ENCODE data around the gene LGALS7. TPM values are rescaled to one million over a fixed set of nuclear protein-coding genes. Genes with fewer than 3 reads are reported as not detected.
"Not testable (repeated sequence)": the region's sequence is repeated elsewhere in the genome, so short reads cannot be mapped to it uniquely, and the experiment has no call there.

LGALS7 gene
- total RNA-seq, 1 experiment from 2014 or later, result not detected

GRCh38 chr19:38781058-38781457 is 7.7 kb upstream of the LGALS7 start:
- in situ Hi-C loops (cut with HindIII; ENCODE audit: low sequenced_read_pairs), result no loop called here
- DNase-seq (ENCODE audit: low spot score), result no peak

DNA sequence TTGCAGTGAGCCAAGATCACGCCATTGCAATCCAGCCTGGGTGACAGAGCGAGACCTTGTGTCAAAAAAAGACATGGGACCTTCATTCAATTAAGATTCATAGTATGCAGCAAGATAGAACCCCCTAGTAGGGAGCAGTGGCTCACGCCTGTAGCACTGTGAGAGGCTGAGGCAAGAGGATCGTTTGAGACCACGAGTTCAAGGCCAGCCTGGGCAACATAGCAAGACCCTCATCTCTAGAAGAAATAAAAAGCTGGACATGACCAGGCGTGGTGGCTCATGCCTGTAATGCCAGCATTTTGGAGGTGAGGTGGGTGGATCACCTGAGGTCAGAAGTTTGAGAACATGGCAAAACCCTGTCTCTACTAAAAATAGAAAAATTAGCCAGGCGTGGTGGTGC is 7.1 kb upstream of the LGALS7 start:
- in situ Hi-C loops (cut with HindIII; ENCODE audit: low sequenced_read_pairs), result no loop called here
- no peak for DNase-seq (ENCODE audit: low spot score)

DNA sequence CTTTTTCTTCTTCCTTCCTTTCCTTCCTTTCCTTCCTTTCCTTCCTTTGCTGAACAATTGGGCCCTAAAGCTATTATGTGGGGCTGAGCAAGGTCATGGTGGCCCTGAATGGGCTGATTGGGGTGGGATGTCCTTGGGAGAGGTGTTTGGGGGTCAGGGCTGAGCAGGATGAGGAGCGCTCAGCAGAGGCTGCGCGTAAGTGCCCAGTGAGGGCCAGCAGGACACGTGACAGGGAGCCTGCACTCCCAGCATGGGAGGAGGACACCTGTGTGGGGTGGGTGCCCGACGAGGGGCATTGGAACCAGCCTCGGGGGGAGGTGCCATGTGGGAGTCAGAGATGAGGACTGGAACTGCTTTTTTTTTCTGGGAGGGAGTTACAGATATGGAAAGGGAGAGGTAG is 5.4 kb upstream of the LGALS7 start:
- no peak for DNase-seq (ENCODE audit: low spot score)
- in situ Hi-C loops (cut with HindIII; ENCODE audit: low sequenced_read_pairs), result no loop called here

DNA sequence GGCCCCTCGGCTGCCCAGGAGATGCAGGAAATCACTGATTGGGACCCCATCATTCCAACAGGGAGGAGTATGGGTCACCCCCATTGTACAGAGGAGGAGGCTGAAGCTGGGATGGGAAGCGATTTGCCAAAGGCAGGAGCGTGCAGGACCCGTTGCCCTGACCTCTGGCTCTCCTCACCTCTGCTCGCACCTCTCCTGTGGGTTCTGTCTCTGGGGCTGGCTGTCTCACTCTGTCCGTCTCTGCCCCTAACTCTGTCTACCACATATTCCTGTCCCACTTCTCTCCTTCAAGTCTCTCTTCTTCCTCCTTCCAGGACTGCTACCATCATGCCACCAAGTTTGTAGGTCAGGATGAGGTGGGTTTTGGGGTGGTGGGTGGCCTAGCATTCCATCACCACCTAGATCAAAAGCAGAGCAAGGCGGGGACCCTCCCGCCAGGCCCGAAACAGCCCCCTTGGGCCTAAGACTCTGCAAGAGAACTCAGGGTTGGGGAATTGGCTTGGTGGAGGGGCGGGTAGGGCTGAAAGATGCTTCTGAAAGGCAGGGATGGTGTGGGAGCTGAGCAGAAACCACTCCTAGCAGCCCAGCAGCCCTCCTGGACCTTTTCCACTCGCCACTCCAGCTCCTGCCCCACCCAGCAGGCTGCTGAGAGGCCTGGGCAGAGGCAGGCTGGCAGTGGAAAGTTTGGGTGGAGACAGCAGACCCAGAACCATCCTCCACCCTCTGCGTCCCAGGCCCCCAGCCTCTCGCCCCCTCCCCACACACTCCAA is 1.0 kb upstream of the LGALS7 start:
- DNase-seq (ENCODE audit: low spot score), result no peak
- in situ Hi-C loops (cut with HindIII; ENCODE audit: low sequenced_read_pairs), result no loop called here

- in situ Hi-C loops (cut with HindIII; ENCODE audit: low sequenced_read_pairs); DNase-seq (ENCODE audit: low spot score): not testable (repeated sequence)
These were observed 1.7 kb downstream of the LGALS7 start for GRCh38 chr19:38771569-38771968.

DNA sequence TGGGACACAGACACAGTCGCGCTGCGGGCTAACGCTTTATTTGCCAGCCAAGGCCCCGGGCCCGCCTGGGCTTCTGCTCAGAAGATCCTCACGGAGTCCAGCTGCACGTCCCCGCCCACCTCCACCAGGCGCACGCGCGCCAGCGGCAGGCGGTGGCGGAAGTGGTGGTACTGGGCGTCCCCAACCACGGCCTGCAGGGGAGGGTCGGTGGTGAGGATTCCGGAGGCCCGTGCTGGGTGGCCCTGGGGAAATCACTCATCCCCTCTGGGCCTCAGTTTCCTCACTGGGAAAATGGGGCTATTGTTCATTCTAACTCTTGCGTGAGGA is 2.4 kb downstream of the LGALS7 start:
- DNase-seq (ENCODE audit: low spot score); in situ Hi-C loops (cut with HindIII; ENCODE audit: low sequenced_read_pairs): not testable (repeated sequence)

- DNase-seq (ENCODE audit: low spot score); in situ Hi-C loops (cut with HindIII; ENCODE audit: low sequenced_read_pairs): not testable (repeated sequence)
These were observed 2.9 kb downstream of the LGALS7 start for GRCh38 chr19:38770228-38770948.

- no peak for DNase-seq (ENCODE audit: low spot score)
- in situ Hi-C loops (cut with HindIII; ENCODE audit: low sequenced_read_pairs), result no loop called here
These were observed 3.6 kb downstream of the LGALS7 start for GRCh38 chr19:38769635-38770211.

DNA sequence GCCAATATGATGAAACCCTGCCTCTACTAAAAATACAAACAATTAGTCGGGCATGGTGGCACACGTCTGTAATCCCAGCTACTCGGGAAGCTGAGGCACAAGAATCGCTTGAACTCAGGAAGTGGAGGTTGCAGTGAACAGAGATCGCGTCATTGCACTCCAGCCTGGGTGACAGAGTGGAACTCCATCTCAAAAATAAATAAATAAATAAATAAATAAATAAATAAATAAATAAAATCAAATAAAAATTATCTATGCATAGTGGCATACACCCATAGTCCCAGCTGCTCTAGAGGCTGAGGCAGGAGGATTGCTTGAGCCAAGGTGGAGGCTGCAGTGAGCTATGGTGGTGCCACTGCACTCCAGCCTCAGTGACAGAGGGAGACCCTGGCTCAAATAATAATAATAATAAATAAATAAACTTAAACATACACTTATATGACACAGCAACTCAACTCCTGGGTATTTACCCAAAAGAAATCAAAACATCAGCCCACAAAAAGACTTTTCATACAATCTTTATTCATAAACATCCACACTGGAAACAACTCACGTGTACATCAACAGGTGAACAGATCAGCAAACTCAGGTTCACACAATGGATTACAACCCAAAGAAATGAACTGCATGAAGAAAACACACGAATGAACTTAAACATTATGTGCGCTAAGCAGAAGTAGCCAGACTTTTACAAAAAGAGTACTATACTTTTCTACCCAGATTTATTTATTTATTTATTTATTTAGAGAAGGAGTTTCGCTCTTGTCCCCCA is 6.9 kb downstream of the LGALS7 start:
- no peak for DNase-seq (ENCODE audit: low spot score)
- in situ Hi-C loops (cut with HindIII; ENCODE audit: low sequenced_read_pairs), result no loop called here

DNA sequence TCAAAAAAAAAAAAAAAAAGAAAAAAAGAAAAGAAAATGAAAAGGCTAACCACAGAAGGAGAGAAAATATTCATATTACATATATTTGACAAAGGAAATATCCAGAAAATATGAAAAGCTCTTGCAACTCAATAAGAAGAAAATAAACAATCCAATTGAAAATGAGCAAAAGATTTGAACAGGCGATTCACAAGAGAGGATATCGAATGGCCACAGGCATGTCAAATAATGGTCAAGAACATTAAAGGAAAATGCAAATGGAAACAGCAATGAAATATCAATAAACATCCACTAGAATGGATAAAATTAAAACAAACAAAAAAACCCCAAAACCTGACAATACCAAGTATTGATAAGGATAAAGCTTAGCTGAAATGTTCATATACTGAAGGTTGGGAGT is 8.1 kb downstream of the LGALS7 start:
- no peak for DNase-seq (ENCODE audit: low spot score)
- in situ Hi-C loops (cut with HindIII; ENCODE audit: low sequenced_read_pairs), result no loop called here

GRCh38 chr19:38763795-38764220 is 9.5 kb downstream of the LGALS7 start:
- in situ Hi-C loops (cut with HindIII; ENCODE audit: low sequenced_read_pairs), result no loop called here
- no peak for DNase-seq (ENCODE audit: low spot score)

DNA sequence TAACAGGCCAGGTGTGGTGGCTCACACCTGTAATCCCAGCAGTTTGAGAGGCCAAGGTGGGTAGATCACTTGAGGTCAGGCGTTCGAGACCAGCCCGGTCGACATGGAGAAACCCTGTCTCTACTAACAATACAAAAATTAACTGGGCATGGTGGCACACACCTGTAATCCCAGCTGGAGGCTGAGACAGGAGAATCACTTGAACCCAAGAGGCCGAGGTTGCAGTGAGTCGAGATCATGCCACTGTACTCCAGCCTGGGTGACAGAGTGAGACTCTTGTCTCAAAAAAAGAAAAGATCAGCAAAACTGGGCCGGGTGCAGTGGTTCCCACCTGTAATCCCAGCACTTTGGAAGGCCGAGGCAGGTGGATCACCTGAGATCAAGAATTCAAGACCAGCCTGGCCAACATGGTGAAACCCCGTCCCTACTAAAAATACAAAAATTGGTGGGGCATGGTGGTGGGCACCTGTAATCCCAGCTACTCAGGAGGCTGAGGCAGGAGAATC is 11.4 kb downstream of the LGALS7 start:
- in situ Hi-C loops (cut with HindIII; ENCODE audit: low sequenced_read_pairs), result not testable (repeated sequence)

DNA sequence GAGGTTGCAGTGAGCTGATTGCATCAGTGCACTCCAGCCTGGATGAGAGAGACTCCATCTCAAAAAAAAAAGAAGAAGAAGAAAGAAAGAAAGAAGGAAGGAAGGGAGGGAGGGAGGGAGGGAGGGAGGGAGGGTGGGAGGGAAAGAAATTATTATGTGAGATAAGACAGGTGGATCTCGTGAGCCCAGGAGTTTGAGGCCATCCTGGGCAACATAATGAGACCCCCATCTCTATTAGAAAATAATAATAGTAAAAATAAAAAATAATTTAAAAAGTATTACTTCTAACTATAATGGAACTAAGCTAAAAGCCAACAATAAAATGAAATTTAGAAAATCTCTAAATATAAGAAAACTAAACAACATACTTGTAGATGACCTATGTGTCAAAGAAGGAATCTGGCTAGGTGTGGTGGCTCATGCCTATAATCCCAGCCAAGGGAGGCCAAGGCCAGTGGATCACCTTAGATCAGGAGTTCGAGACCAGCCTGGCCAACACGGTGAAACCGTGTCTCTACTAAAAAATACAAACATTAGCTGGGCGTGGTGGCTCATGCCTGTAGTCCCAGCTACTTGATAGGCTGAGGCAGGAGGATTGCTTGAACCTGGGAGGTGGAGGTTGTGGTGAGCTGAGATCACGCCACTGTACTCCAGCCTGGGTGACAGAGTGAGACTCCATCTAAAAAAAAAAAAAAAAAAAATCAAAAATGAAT is 12.4 kb downstream of the LGALS7 start:
- DNase-seq (ENCODE audit: low spot score); in situ Hi-C loops (cut with HindIII; ENCODE audit: low sequenced_read_pairs): not testable (repeated sequence)

More for the DNA sequence above, 11.4 kb downstream of the LGALS7 start:
- not testable (repeated sequence) for DNase-seq (ENCODE audit: low spot score)

DNA sequence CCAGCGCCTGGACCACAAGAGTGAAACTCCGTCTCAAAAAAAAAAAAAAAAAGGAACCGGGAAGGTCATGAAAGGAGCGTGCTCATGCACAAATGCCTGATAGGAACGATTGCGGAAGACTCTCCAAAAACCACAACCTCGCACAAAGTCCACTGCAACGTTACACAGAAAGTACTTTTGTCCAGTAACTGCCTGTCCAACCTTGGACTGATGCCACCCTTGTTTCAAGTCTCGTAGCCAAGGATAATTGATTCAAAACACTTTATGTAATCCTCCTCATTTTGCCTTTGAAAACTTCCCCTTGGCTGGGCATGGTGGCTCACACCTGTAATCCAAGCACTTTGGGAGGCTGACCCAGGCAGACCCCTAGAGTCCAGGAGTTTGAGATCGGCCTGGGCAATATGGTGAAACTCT is 13.7 kb downstream of the LGALS7 start:
- DNase-seq (ENCODE audit: low spot score), result no peak
- in situ Hi-C loops (cut with HindIII; ENCODE audit: low sequenced_read_pairs), result no loop called here

- DNase-seq (ENCODE audit: low spot score); in situ Hi-C loops (cut with HindIII; ENCODE audit: low sequenced_read_pairs): not testable (repeated sequence)
These were observed 19.1 kb downstream of the LGALS7 start for GRCh38 chr19:38754196-38754595.

DNA sequence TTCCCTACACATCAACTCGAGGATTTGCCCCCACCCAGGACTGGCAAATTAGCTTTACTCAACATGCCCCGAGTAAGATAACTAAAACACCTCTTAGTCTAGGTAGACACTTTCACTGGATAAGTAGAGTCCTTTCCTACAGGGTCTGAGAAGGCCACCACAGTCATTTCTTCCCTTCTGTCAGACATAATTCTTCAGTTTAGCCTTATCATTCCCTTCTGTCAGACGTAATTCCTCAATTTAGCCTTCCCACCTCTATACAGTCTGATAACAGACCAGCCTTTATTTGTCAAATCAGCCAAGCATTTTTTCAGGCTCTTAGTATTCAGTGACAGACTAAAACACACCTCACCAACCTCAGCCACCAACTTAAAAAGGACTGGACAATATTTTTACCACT is 19.5 kb downstream of the LGALS7 start:
- DNase-seq (ENCODE audit: low spot score); in situ Hi-C loops (cut with HindIII; ENCODE audit: low sequenced_read_pairs): not testable (repeated sequence)

- in situ Hi-C loops (cut with HindIII; ENCODE audit: low sequenced_read_pairs), result no loop called here
- no peak for DNase-seq (ENCODE audit: low spot score)
These were observed 28.0 kb downstream of the LGALS7 start for GRCh38 chr19:38745316-38745715.

- DNase-seq (ENCODE audit: low spot score), result no peak
- in situ Hi-C loops (cut with HindIII; ENCODE audit: low sequenced_read_pairs), result no loop called here
These were observed 28.4 kb downstream of the LGALS7 start for GRCh38 chr19:38744874-38745273.

DNA sequence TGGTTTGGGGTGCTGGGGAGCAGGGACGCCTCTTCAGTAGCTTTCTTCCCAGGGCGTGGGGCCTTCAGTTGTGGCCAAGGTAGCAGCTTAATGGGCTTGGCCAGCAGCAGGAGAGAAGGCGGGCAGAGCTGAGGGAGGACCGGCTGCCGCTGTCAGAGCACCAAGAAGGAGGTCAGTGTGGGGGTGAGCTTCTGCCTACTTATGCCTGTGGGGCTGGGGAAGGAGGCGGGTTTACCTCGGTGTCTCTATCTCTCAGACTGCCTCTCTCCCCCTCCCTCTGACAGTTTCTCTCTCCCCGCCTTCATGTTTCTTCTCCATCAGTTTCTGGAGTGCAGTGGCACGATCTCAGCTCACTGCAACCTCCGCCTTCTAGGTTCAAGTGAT is 29.0 kb downstream of the LGALS7 start, which contains the start of gene CAPN12:
Gene CAPN12, minus strand, starts transcription at position 177 of the 384 bp plus-strand sequence. CDS start 309 bp downstream, outside the sequence.
- no peak for DNase-seq (ENCODE audit: low spot score)
- in situ Hi-C loops (cut with HindIII; ENCODE audit: low sequenced_read_pairs), result no loop called here

All from G401 (cell line).